Osteoblast (primary cell): Measurements from ENCODE around the gene EPB41L1. TPM values are rescaled to one million over a fixed set of nuclear protein-coding genes. Genes with fewer than 3 reads are reported as not detected.

ENCODE experiments used
- DNase-seq: peaks from one replicate; pipeline ENCODE4 v3.0.0; 2011; ENCODE audit warnings: low spot score, mixed read lengths; ENCODE audit not compliant: insufficient read length; ENCODE audit errors: missing footprints
- H2AFZ ChIP-seq: 2 replicates; pipeline ENCODE4 v1.6.0; 2011; ENCODE audit warnings: mild to moderate bottlenecking, low read length
- H3K27ac ChIP-seq: 2 replicates; pipeline ENCODE4 v1.5.1; 2011; ENCODE audit warnings: mild to moderate bottlenecking, low read depth, low read length, moderate library complexity
- H3K27me3 ChIP-seq: 2 replicates; pipeline ENCODE4 v1.6.0; 2012; ENCODE audit warnings: mild to moderate bottlenecking, control low read depth, inconsistent platforms, low read length, moderate library complexity; ENCODE audit not compliant: insufficient read depth
- H3K36me3 ChIP-seq: 2 replicates; pipeline ENCODE4 v1.5.1; 2011; ENCODE audit warnings: mild to moderate bottlenecking, low read length, control low read depth, moderate library complexity; ENCODE audit not compliant: insufficient read depth
- H3K4me1 ChIP-seq: 2 replicates; pipeline ENCODE4 v1.5.1; 2011; ENCODE audit warnings: mild to moderate bottlenecking, low read length, control low read depth, moderate library complexity; ENCODE audit not compliant: insufficient read depth
- H3K4me2 ChIP-seq: 2 replicates; pipeline ENCODE4 v1.6.0; 2011; ENCODE audit warnings: mild to moderate bottlenecking, low read length; ENCODE audit not compliant: insufficient read depth
- H3K4me3 ChIP-seq: fragments of 200-600 bp; sonication (generic); 3 replicates; pipeline ENCODE4 v1.5.1; 2012; ENCODE audit warnings: mild to moderate bottlenecking, low read length, inconsistent platforms; ENCODE audit not compliant: insufficient read depth
- H3K79me2 ChIP-seq: 2 replicates; pipeline ENCODE4 v1.6.0; 2012; ENCODE audit warnings: mild to moderate bottlenecking, low read length, control low read depth, inconsistent platforms; ENCODE audit not compliant: insufficient read depth
- H3K9me3 ChIP-seq: 2 replicates; pipeline ENCODE4 v1.5.1; 2011; ENCODE audit warnings: low read depth, low read length, control low read depth
- H4K20me1 ChIP-seq: 2 replicates; pipeline ENCODE4 v1.6.0; 2012; ENCODE audit warnings: mild to moderate bottlenecking, low read length, control low read depth; ENCODE audit not compliant: insufficient read depth
- total RNA-seq: library from RNA; depleted of rRNA; stranded (reverse); fragments of >200 nt; gene quantifications from 2 replicates; pipeline ENCODE4 v1.2.3, GENCODE V29; 2012
- TF ChIP-seq, protein P1 (sequence below): IDR thresholded peaks from 2 replicates; pipeline ENCODE4 v1.5.1; 2011; ENCODE audit warnings: mild to moderate bottlenecking, low read depth, low read length, moderate library complexity; ENCODE audit errors: extremely low read depth

Gene EPB41L1
- total RNA-seq, 1 donor = 26.8 TPM

DNA sequence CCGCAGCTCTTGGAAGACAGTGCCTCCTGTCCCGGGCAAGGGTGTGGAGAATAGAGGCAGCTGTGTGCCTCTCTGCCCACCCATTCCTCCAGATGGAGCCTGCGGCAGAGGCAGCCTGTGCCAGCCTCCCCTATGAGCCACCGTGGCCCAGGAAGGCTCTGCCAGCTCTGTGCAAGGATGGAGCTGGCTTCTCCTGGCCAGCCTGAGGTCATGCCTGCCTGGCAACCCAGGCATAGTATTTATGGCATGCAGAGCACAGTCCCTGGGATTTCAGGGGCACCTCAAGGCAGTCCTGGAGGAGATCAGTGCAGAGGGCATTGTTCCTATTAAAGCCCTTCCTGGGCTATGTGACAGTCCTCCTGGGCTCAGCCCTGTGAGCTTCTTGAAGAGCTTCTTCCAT lies 1.5 kb downstream of the EPB41L1 start:
- Histone ChIP-seq H3K79me2 (peaks cover 16% of the 10 kb centered on the region), H3K27me3 (no peaks in the 10 kb centered on the region), H4K20me1 (peaks cover 39% of the 10 kb centered on the region), H3K4me2 (no peak overlapping the region), H3K4me3 (no peak overlapping the region), H3K4me1 (peaks cover 15% of the 10 kb centered on the region), H2AFZ (no peak overlapping the region), H3K36me3 (no peaks in the 10 kb centered on the region), H3K9me3 (no peaks in the 10 kb centered on the region), H3K27ac (no peak overlapping the region)
- peak; percentile 70 for DNase-seq
- TF ChIP-seq, protein P1, sequence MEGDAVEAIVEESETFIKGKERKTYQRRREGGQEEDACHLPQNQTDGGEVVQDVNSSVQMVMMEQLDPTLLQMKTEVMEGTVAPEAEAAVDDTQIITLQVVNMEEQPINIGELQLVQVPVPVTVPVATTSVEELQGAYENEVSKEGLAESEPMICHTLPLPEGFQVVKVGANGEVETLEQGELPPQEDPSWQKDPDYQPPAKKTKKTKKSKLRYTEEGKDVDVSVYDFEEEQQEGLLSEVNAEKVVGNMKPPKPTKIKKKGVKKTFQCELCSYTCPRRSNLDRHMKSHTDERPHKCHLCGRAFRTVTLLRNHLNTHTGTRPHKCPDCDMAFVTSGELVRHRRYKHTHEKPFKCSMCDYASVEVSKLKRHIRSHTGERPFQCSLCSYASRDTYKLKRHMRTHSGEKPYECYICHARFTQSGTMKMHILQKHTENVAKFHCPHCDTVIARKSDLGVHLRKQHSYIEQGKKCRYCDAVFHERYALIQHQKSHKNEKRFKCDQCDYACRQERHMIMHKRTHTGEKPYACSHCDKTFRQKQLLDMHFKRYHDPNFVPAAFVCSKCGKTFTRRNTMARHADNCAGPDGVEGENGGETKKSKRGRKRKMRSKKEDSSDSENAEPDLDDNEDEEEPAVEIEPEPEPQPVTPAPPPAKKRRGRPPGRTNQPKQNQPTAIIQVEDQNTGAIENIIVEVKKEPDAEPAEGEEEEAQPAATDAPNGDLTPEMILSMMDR = no peak

DNA sequence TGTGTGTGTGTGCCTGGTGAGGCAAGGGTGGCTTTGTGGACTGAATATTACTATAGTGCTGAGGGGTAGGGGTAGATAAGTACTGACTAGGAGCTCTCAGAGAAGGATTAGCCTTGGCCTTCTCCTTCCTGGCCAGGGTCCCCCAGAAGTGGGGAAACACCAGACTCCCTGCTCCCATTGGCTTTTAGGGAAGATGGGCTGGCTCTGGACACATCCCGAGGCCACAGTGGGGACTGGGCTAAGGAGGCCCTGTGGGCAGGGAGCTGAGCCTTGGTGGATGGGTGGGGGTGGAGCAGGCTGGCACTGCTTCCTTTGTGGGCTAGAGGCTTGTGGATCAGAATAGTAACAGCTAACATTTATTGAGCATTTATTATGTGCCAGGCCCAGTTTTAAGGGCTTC lies 3.1 kb downstream of the EPB41L1 start:
- TF ChIP-seq, protein P1 = no peak
- Histone ChIP-seq H3K36me3 (no peaks in the 10 kb centered on the region), H3K9me3 (no peaks in the 10 kb centered on the region), H3K4me3 (no peak overlapping the region), H3K4me2 (no peak overlapping the region), H4K20me1 (peaks cover 42% of the 10 kb centered on the region), H3K4me1 (peaks cover 18% of the 10 kb centered on the region), H2AFZ (no peak overlapping the region), H3K79me2 (peaks cover 16% of the 10 kb centered on the region), H3K27me3 (no peaks in the 10 kb centered on the region), H3K27ac (no peak overlapping the region)
- no peak for DNase-seq

DNA sequence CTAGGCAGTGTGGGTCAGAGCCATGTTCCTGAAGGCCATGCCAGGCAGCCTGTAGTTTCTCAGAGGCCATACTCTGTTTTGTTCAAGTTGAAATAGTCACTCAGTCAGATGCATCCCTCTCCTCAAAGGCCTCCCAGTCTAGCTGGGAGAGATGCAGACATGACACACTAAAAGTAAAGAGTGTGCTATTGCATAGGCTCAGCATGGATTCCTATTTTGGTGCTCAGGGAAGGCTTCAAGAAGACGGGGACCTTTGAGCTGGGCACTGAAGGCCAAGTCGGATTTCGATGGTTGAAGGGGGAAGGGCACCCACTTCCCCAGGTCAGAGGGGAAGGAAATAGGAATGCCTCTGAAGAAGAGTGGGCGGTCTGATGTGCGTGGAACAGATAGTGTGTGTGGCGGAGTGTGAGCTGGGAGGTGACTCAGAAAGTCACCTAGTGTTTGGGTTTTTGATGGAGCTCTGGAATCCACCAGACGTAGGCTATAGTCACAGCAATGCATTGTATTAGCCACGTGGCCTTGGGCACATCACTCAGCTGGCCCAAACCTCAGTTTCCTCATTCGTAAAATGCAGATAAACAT lies 3.7 kb downstream of the EPB41L1 start:
- TF ChIP-seq, protein P1 = no peak
- peaks cover 16% of the 10 kb centered on the region for H3K79me2 ChIP-seq
- H3K4me2 ChIP-seq = no peak overlapping the region
- H3K9me3 ChIP-seq = no peaks in the 10 kb centered on the region
- H3K4me1 ChIP-seq = peaks cover 20% of the 10 kb centered on the region
- H3K27me3 ChIP-seq = no peaks in the 10 kb centered on the region
- H3K4me3 ChIP-seq = no peak overlapping the region
- peak; percentile 73 for DNase-seq
- no peak overlapping the region for H3K27ac ChIP-seq
- no peaks in the 10 kb centered on the region for H3K36me3 ChIP-seq
- H4K20me1 ChIP-seq = peaks cover 45% of the 10 kb centered on the region
- no peak overlapping the region for H2AFZ ChIP-seq

DNA sequence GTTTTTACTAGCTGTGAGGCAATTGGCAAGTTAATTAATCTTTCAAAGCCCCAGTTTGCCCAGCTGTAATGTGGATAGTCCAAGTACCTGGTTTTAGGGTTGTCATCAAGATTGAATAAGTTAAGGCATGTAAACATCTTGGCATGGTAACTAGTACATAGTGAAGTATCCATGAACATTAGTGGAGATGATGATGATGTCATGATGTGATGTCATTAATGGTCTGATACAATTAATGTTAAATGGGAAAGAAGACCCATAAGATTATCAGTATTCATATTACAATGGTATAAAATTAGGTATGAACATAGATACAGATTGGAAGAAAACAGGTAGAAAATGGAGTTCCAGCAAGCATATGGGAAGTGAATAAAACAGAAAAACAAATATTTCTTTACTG lies 5.3 kb downstream of the EPB41L1 start:
- H3K27ac ChIP-seq = no peak overlapping the region
- peaks cover 14% of the 10 kb centered on the region for H3K4me1 ChIP-seq
- H3K79me2 ChIP-seq = peaks cover 16% of the 10 kb centered on the region
- H3K9me3 ChIP-seq = no peaks in the 10 kb centered on the region
- peaks cover 53% of the 10 kb centered on the region for H4K20me1 ChIP-seq
- H3K4me3 ChIP-seq = no peak overlapping the region
- TF ChIP-seq, protein P1 = no peak
- H2AFZ ChIP-seq = no peak overlapping the region
- DNase-seq = no peak
- H3K36me3 ChIP-seq = no peaks in the 10 kb centered on the region
- no peak overlapping the region for H3K4me2 ChIP-seq
- H3K27me3 ChIP-seq = no peaks in the 10 kb centered on the region
